Stimulated activated CD4-positive, alpha-beta T cell treated with anti-CD3 and anti-CD28 coated beads, Interleukin-12 subunit alpha, Interleukin-12 subunit beta, amount 100 ng/mL, for 24 hours (primary cell): ENCODE measurements around the gene LENEP.
A peak's percentile ranks its signal among the peaks of the same experiment; 100 is the strongest.

Experiments used
- DNase-seq, 2 experiments: peaks; one replicate each; pipeline ENCODE4 v3.0.0-alpha.2; 2020; ENCODE audit warnings: low read depth in 2 of 2

LENEP gene

GRCh38 chr1:154993572-154994268 is at the start of gene LENEP:
Gene LENEP, plus strand, starts transcription at chr1:154993586. Its CDS starts 22 bp downstream, at chr1:154993608.
- DNase-seq, result no peak

GRCh38 chr1:154943649-154944400 is 49.6 kb upstream of the LENEP start:
- DNase-seq, result no peak

GRCh38 chr1:154944401-154945159 is 48.8 kb upstream of the LENEP start:
- DNase-seq, result no peak

- no peak for DNase-seq
These were observed 48.0 kb upstream of the LENEP start for GRCh38 chr1:154945160-154945961.

- DNase-seq, result no peak
These were observed 47.2 kb upstream of the LENEP start for GRCh38 chr1:154945962-154946850.

GRCh38 chr1:154948079-154948478 is 45.3 kb upstream of the LENEP start:
- no peak for DNase-seq

- DNase-seq, result peak; percentile 45 to 56
These were observed 41.3 kb upstream of the LENEP start for GRCh38 chr1:154951901-154952657.

- DNase-seq, result no peak
These were observed 40.7 kb upstream of the LENEP start for GRCh38 chr1:154952664-154953063.

GRCh38 chr1:154953611-154954038 is 39.8 kb upstream of the LENEP start:
- DNase-seq, result no peak

GRCh38 chr1:154954541-154954940 is 38.8 kb upstream of the LENEP start:
- no peak for DNase-seq

- DNase-seq, result peak; percentile 57 to 68
These were observed 38.2 kb upstream of the LENEP start for GRCh38 chr1:154955039-154955717.

GRCh38 chr1:154955718-154956543 is 37.5 kb upstream of the LENEP start, which contains the start of gene PBXIP1:
Gene PBXIP1, minus strand, starts transcription at chr1:154956099. Its CDS starts 2,378 bp downstream, at chr1:154953721.
- peak; percentile 49 to 68 for DNase-seq

- no peak for DNase-seq
These were observed 36.8 kb upstream of the LENEP start for GRCh38 chr1:154956544-154956941.

GRCh38 chr1:154957091-154957657 is 36.2 kb upstream of the LENEP start:
- no peak for DNase-seq

GRCh38 chr1:154958036-154958435 is 35.4 kb upstream of the LENEP start:
- no peak for DNase-seq

- no peak for DNase-seq
These were observed 34.5 kb upstream of the LENEP start for GRCh38 chr1:154958681-154959425.

GRCh38 chr1:154959426-154959780 is 34.0 kb upstream of the LENEP start:
- DNase-seq, result no peak
